T follicular helper cell (primary cell): Measurements from ENCODE around the gene AGMAT.

Experiments used
- DNase-seq: peaks from one replicate; pipeline ENCODE4 v3.0.0-alpha.2; 2020; ENCODE audit warnings: low read depth

Gene AGMAT

DNA sequence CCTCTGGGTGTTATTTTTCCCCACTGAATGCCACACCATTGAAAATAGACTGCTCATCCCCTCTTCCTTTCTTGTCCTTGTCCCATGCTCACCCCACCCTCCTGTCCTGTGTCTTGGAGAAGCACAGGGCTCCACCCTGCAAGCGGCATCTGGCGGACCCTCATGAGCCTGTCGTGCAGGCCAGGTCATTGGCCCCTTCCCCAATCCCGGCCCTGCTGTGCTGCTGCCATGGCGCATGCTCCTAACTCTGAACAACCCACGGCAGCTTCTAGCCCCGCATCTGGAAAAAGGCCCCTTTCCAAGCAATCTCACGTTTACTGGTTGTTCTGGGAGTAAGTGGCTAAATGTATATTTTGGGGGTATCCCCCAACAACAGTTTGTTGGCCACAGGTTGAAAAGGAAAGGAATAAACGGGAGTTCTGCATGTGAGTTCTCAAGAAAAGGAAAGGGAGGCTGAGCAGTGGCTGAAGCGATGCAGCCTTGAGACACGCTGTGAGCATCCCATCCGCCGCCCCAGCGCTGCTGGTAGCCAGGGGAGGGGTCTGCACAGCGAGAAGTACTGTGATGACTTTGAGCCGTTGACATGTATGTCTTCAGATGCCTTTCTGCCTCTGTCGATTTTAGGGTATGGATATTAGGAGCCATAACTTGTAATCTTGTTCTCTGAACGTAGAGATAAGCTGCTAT lies 16.3 kb downstream of the AGMAT start:
- DNase-seq, result no peak

DNA sequence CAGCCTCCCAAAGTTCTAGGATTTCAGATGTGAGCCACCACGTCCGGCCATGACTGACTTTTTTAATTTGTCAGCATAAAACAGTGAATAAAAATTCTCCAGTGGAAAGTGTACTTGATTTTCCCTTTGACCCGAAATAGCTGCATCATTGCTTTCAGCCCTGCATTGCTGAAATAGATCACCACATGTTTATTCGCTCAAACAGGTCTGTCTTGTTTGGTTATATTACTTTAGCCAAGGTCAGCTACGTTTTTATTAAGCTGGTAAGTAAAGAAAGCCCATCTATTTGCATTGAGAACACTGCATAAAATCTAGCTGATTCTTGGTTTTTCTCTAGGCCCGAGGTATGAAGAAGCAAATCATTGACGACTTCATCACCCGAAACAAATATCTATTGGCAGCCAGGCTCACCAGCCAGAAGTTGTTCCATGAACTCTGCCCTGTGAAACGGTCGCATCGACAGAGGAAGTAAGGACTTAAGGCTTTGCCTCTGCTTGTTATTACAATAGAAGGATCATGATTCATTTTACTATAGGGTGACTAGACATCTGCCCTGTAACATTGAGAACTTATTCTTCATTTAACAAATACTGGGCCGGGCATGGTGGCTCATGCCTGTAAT lies 25.6 kb downstream of the AGMAT start:
- DNase-seq, result no peak

DNA sequence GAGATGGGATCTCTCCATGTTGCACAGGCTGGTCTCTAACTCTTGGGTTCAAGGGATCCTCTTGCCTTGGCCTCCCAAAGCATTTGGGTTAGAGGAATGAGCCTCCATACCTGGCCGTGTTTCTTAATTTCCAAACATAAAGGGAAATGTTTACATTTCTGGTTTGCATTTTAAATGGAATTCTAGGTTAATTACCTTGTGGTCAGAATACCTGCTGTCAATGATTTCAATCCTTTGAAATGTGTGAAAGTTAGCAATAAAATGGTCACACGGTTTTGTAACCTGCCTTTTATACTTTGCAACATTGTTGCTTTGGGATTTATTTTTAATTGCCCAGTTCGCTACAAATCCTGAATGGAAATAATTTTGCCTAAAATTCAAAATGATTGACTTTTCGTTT lies 26.3 kb downstream of the AGMAT start:
- DNase-seq, result no peak

DNA sequence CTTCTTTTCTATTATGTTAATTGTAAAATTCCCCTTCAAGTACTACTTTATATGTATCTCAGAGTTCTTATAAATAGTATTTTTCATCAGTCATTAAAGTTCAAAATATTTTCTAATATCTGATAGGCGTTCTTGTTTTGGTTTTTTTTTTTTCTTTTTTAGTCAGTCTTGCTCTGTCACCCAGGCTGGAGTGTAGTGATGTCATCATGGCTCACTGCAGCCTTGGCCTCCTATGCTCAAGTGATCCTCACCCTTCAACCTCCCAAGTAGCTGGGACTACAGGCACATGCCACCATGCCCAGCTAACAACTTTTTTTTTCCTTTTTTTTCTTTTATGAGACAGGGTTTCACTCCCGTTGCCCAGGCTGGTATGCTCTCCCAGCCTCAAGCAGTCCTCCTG lies 27.3 kb downstream of the AGMAT start:
- no peak for DNase-seq

DNA sequence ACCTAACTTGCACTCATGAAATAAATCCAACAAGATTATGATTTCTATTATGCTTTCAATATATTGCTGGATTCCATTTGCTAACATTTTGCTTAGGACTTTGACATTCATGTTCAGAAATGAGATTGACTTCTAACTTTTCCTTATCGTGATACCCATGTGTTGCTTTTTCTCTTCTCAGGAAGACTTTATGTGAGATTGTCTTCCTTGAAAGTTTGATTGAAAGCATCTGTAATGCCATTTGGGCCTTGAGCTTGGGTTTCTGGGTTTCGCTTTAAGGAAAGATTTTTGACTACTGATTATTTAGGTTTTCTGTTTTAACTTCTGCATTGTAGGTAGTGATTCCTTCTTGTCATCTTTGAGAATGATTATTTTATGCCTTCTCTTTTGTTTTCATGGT lies 27.8 kb downstream of the AGMAT start:
- no peak for DNase-seq

DNA sequence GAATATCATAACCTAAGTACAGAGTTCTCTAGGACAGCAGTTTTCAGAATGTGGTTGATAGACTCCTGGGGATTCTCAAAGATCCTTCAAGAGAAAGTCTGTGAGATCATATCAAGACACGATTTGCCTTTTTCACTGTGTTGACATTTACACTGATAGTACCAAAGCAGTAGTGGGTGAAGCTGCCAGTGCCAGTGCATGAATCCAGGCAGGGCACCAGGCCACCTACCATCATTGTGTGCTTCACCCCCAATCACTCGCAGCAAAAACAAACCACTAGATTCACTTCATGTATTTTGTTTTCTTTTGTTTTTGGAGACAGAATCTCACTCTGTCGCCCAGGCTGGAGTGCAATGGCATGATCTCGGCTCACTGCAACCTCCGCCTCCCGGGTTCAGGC lies 34.3 kb downstream of the AGMAT start:
- no peak for DNase-seq

DNA sequence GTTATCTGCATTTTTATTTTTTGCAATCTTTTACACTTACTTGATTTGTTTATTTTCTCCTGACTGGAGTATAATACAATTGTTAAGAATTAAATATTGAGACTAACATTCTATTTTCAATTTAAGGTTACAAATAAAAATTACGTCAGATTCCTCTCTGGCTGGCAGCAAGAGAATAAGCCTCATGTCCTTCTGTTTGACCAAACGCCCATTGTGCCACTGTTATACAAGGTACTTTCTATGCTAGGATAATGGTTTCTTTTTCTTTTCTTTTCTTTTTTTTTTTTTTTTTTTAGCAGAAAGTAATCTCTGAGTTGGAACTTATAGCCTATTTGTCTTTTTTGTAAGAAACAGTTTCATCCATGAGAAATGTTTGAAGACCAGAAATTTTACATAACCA lies 38.2 kb downstream of the AGMAT start:
- DNase-seq, result no peak

DNA sequence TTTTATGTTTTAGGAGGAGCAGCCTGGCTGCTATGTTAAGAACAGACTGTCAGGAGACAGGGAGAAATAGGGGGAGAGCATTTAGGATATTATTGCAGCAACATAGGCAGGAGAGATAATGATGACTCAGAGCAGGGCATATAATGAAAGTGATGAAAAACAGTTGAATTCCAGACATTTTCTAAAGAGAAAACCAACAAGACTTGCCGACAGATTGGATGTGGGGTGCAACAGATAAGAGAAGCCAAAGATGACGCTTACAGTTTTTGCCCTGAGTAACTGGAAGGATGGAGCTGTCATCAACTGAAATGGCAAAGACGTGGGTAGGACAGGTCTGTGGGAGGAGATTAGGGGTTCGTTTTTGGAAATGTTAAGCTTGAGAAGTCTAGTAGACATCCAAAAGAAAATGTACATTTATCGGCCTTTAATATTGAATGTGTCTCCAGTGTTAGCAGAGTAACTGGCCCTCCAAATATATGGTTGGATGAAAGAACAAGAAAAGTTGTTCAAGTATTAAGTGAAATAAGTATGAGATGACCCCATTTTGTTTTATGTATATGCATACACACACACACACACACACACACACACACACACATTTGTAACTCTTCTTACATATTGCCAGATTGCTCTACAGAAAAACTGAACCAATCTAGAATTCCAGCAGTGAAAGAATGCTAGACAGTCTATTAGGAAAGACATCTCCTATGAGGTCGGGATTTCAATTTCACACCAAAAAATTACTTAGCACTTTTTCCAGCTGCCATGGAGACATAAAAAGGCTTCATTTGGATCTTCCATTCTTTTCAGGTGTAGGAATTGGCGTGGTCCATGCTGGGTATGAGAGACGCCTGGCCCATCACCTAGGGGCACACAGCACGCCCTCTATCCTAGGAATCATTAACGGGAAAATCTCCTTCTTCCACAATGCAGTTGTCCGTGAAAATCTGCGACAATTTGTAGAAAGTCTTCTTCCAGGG lies 41.0 kb downstream of the AGMAT start:
- no peak for DNase-seq

DNA sequence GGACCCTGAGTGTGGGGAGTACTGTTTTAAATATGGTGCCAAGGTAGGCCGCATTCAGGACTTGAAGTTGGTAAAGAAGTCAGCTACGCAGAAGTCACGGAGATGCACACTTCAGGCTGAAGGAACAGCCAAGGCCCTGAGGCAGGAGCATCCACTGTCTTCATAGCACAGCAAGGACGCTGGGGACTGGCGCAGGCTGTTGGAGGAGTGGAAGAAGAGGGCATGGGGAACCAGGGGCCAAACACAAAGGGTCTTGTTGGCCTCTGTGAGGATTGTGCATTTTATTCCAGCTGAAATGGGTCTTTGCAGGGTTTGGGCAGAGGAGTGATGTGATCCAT lies 41.6 kb downstream of the AGMAT start:
- no peak for DNase-seq

DNA sequence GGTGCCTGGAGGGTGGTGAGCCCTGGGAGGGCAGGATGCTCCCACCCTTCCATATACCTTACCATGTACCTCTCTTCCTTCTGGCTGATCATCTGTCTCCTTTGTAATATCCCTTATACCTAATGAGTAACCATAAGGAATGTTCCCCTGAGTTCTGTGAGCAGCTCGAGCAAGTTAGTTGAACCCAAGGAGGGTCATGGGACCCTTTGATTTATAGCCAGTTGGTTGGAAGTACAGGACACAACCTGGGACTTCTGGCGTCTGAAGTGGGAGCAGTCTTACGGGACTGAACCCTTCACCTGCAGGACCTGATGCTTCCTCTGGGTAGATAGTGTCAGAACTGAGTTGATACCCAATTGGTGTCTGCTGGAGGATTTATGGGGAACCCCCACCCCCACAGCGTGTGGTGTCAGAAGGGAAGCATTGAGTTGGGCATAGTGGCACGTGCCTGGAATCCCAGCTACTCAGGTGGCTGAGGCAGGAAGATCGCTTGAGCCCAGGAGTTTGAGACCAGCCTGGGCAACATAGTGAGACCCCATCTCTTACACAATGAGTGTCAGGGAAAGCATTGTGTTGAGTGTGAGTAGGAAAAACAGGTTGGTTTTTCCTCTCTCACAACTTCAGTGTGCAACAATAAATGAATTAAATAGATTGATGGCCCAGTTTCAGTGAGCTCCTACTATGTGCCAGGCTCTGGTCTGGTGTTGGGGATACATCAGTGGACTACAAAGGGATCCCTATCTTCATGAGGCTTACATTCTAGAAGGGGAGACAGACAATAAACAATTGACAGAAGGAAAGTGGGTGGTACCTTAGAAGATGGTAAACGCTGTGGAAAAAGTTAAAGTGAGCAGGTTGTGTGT lies 42.2 kb downstream of the AGMAT start:
- DNase-seq, result no peak

DNA sequence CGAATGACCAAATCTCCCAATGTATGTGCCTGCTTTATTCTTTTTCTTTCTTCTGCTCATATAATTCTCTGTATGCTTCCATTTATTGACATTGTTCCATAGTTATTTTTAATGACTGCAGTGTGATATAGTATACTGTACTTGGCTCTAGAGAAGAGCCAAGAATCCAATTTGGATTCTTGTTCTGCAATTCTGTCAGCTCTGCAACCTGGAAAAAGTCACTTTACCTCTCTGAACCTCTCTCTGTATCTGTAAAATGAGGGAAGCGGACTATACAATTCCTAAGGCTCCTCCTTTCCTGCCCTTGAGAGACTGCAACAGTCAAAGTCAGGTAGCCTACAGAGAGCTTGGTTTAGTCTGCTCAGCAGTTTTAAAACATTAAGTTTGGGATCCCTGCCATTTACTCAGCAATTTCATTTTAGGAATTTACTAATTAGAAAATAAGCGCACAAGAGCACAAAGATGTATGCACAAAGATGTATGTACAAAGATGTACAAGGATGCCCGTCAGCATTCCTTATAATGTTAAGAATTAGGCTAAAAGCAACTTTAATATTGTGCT lies 43.5 kb downstream of the AGMAT start:
- DNase-seq, result no peak

DNA sequence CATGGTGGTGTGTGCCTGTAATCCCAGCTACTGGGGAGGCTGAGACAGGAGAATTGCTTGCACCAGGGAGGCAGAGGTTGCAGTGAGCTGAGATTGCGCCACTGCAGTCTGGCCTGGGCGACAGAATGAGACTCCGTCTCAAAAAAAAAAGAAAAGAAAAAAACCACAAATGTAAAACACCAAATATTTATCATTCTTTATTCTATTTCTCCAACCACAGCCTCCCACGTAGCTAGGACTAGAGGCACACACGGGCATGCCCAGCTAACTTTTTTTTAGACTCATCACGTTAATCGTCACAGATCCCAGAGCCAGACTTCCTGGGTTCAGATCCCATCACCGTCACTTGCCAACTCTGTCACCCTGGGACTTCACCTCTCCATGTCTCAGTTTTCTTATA lies 44.7 kb downstream of the AGMAT start:
- DNase-seq, result no peak

DNA sequence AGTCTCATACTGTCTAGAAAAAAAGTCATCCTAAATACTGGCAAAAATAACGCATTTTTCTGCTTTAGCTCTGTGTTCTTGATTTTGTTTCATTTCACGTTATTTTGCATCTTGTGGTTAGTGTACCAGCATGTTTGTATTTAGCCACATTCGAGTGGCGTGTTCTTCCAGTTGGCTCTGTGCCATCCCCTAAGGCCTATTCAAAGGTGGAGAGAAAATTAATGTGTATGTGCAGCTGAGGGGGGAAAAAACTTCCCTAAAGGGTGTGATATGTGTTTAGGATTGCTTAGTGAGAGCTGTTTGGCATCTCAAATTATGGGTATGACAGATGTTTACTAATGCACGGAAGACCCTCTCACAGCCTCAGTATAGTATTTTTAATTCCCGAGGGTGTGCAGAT lies 46.1 kb downstream of the AGMAT start:
- no peak for DNase-seq

DNA sequence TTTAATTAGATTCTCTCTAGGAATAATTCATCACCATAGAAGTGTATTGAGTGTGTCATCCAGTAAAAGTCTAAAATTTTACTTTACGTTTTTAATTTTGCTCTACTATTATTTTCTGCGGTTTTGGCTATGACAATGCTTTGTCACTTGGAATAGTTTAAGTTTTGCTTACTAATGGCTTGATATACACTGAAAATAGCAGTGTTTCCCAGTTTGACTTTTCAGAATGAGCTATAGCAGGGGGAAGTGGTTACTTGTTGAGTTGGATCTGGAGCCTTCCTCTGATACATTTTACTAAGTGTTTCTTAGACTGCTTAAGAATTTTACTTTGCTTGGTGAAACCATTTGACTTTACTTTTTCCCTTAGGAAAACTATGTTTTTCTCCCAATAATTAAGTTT lies 53.2 kb downstream of the AGMAT start:
- DNase-seq, result no peak

DNA sequence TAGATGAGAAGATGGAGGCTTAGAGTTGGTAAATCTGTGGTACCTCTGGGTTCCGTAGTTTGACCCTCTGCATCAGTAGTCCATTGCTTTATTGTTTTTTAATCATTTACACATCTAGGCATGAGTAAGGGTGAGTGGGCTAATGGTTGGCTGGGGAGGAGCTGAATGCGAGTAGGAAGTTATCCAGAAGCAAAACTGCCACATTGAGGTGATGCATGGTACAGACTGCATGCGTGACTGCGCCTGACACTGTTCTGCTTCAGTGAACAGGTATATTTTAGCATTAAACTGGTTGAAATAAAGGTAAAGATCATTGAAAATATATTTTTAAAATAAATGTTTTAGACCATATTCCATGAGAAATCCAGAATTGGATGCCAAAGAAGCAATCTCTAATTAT lies 53.8 kb downstream of the AGMAT start:
- no peak for DNase-seq

DNA sequence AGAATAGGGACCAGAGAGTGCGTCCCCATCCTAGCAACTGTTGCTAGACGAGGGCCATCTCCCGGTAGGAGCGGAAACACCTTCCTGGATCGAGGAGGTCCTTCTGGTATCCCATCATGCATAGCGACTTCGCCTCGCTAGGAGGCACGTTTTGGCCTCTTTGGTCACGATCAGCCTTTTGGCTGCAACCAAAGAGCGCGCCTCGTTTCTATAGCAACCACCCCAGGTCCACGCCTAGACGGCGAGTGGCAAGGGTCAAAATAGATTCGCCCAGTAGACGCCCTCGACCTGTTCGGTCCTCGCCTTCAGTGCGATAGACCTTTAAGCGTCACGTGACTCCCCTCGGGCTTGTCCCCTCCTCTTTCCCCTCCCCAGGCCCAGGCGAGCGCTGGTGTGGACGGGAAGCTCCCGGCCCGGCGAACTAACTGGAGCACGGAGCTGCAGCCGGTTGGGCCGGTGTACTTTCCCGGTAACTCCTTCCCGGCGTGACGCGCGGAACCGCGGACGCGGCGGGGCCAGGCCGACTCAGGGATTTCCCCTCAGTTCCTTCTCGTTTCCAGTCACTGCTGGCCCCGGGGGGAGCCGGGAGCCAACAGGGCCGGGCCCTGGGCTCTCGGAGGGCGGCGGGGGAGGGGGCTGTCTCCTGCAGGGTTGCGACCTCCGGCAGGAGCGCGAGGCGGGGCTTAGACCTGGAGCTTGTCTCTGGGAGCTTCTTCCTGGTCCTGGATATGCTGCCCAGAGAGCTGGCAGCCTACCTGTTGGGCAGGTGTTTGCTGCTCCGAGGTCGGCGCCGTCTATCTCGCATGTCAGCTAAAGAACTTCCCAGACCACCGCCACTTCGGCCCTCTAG lies 58.1 kb downstream of the AGMAT start, which contains the start of gene DNAJC16:
Gene DNAJC16, plus strand, starts transcription at position 359 of the 850 bp plus-strand sequence. CDS start 2,258 bp downstream, outside the sequence.
- DNase-seq, result peak; percentile 88

DNA sequence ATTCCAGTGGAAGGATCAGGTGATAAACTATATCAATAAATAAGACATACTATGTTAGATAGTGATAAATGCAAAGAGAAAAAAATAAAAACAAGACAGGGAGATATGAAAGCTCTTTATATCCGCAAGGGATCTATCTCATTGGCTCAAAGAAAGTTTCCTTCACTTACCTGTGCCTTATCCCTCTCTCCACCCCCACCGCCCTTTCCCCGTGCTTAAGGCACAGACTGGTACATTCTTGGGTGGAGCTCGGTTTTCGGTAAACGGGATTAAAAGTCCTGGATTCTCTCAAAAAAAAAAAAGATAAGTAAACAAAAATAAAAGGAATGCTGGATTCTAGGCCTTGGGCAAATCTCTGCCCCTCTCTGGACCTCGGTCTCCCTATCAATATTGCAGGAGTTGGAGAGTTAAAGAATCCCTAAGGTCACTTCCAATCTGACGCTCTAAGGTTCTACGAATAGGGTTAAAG lies 58.8 kb downstream of the AGMAT start:
- no peak for DNase-seq

DNA sequence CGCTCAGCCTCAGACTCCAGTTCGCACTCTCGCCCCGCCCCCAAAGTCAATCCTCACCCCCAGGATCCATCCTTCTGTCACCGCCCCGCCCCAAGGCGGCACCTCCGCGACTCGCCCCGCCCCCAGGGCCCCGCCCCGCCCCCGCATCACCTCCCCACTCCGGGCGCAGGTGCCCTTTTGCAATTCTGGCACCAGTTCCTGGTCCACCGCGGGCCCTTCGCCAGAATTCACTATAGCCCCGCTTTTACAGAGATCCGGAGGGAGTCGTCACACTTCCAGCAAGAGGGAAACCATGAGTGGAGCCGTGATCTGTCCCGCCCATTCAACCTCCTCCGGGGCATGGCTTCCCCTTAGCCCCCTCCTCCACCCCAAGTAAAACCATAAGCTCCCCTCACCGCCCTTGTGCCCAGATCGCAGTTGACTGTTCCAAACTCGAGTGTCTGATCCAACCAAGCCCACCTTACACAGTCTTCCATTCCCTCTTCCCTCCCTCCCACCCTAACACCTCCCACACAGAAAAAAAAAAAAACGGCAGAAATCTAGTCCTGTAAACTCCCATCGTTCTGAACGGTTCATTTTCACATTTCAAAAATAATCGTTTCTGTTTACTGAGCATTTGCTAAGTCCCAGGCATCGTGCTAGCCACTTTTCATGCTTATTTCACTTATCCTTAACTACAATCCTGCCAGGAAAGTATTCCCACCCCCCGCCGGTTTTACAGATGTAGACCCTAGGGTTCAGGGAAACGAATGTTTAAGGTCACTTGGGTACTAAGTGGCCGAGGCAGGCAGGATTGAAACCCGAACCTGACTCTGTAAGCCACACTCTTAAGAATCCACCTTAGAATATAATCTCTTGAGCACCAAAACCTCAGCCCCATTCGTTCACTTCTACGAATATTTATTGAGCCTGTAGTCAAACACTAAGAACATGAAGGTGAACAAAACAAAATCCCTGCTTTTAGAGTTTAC lies 59.5 kb downstream of the AGMAT start:
- no peak for DNase-seq
